ENCODE data around the gene LYL1. TPM values are rescaled to one million over a fixed set of nuclear protein-coding genes. Genes with fewer than 3 reads are reported as not detected.

LYL1 gene
- total and polyA plus RNA-seq, 2 of the 13 experiments (the other 11 are each of a cell fraction or from before 2014, with no cell fraction given), result 0.75 to 0.92 TPM

DNA sequence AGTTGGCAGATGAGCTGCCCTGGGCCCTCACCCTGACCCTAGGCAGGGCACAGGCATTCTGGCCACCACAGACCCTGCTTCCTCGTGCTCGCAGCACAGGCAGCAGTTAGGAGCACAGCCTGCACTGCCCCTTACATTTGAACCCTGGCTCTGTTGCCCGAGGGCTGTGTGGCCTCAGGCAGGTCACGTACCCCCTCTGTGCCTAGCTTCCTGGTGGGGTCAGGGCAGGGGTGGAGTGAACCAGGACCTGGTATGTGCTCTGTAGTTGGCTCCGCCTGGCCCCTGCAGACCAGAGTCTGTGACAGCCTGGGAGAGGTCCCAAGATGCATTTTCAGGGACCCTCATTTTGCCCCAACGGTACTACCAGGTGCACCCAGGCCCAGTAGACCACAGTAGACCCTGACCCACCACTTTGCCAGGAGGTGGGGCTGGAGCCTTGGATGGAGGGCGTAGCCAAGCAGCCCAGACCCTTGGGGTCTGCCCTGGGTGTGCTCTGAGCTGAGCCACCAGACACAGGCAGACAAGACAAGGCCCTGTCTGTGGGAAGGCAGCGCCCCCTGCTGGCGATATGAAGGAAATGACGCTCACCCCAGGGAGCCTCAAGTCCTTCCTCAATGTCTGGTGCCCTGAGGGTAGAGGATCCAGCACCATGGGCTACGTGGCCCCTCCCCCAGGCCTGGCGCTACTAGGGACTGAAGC, 9.1 kb downstream of the LYL1 start (continued):
- peak; percentile 36; the same call in 1 of the 2 replicates for TF ChIP-seq ZFY (CRISPR knock-in tag; IDR thresholded peaks at IDR 0.05)
- peak; percentile 24; the same call in 1 of the 2 replicates for TF ChIP-seq HOXA3 (CRISPR knock-in tag; IDR thresholded peaks at IDR 0.05)
- TF ChIP-seq, protein P1, sequence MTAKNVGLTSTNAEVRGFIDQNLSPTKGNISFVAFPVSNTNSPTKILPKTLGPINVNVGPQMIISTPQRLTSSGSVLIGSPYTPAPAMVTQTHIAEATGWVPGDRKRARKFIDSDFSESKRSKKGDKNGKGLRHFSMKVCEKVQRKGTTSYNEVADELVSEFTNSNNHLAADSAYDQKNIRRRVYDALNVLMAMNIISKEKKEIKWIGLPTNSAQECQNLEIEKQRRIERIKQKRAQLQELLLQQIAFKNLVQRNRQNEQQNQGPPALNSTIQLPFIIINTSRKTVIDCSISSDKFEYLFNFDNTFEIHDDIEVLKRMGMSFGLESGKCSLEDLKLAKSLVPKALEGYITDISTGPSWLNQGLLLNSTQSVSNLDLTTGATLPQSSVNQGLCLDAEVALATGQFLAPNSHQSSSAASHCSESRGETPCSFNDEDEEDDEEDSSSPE (CRISPR knock-in tag; IDR thresholded peaks at IDR 0.05), result no peak
- TF ChIP-seq SRSF1 (optimal IDR thresholded peaks at IDR 0.05; ENCODE audit: low read depth, low read length), result no peak
- no peak for TF ChIP-seq ZNF256 (CRISPR knock-in tag; conservative IDR thresholded peaks at IDR 0.05)
- 0 out of 2 replicates have a peak, but pooled peaks have one; percentile 51 for TF ChIP-seq ZNF225 (CRISPR knock-in tag; IDR thresholded peaks at IDR 0.05)
- TF ChIP-seq, protein P2, sequence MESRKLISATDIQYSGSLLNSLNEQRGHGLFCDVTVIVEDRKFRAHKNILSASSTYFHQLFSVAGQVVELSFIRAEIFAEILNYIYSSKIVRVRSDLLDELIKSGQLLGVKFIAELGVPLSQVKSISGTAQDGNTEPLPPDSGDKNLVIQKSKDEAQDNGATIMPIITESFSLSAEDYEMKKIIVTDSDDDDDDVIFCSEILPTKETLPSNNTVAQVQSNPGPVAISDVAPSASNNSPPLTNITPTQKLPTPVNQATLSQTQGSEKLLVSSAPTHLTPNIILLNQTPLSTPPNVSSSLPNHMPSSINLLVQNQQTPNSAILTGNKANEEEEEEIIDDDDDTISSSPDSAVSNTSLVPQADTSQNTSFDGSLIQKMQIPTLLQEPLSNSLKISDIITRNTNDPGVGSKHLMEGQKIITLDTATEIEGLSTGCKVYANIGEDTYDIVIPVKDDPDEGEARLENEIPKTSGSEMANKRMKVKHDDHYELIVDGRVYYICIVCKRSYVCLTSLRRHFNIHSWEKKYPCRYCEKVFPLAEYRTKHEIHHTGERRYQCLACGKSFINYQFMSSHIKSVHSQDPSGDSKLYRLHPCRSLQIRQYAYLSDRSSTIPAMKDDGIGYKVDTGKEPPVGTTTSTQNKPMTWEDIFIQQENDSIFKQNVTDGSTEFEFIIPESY (CRISPR knock-in tag; IDR thresholded peaks at IDR 0.05), result peak; percentile 56; the same call in 1 of the 2 replicates
- TF ChIP-seq ZNF720 (CRISPR knock-in tag; IDR thresholded peaks at IDR 0.05), result no peak
- TF ChIP-seq ADNP (CRISPR knock-in tag; IDR thresholded peaks at IDR 0.05), result no peak
- no peak for TF ChIP-seq SPEN (CRISPR knock-in tag; IDR thresholded peaks at IDR 0.05; ENCODE audit: low read depth)
- TF ChIP-seq, protein P3, sequence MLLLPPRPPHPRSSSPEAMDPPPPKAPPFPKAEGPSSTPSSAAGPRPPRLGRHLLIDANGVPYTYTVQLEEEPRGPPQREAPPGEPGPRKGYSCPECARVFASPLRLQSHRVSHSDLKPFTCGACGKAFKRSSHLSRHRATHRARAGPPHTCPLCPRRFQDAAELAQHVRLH (CRISPR knock-in tag; IDR thresholded peaks at IDR 0.05; ENCODE audit: borderline replicate concordance, low read depth), result 0 out of 2 replicates have a peak, but pooled peaks have one; percentile 35
- no peak for TF ChIP-seq POLR2AphosphoS2 (IDR thresholded peaks at IDR 0.05; ENCODE audit: low read depth, low read length)
- TF ChIP-seq, protein P4, sequence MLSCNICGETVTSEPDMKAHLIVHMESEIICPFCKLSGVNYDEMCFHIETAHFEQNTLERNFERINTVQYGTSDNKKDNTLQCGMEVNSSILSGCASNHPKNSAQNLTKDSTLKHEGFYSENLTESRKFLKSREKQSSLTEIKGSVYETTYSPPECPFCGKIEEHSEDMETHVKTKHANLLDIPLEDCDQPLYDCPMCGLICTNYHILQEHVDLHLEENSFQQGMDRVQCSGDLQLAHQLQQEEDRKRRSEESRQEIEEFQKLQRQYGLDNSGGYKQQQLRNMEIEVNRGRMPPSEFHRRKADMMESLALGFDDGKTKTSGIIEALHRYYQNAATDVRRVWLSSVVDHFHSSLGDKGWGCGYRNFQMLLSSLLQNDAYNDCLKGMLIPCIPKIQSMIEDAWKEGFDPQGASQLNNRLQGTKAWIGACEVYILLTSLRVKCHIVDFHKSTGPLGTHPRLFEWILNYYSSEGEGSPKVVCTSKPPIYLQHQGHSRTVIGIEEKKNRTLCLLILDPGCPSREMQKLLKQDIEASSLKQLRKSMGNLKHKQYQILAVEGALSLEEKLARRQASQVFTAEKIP (CRISPR knock-in tag; IDR thresholded peaks at IDR 0.05; ENCODE audit: borderline replicate concordance), result no peak
- no peak for TF ChIP-seq NR1H2 (CRISPR knock-in tag; IDR thresholded peaks at IDR 0.05; ENCODE audit: borderline replicate concordance, low read depth)
- TF ChIP-seq CHD4 (IDR thresholded peaks at IDR 0.05; ENCODE audit: borderline replicate concordance, low read length), result no peak
- no peak for TF ChIP-seq ZNF484 (CRISPR knock-in tag; IDR thresholded peaks at IDR 0.05; ENCODE audit: borderline replicate concordance, low read depth)
- no peak for TF ChIP-seq HDAC2 (CRISPR knock-in tag; IDR thresholded peaks at IDR 0.05)
- TF ChIP-seq PLRG1 (conservative IDR thresholded peaks at IDR 0.05), result no peak
- TF ChIP-seq HNRNPL (IDR thresholded peaks at IDR 0.05; ENCODE audit: low read depth, low read length), result 0 out of 2 replicates have a peak, but pooled peaks have one; percentile 11
- TF ChIP-seq ZNF329 (CRISPR knock-in tag; IDR thresholded peaks at IDR 0.05; ENCODE audit: low read depth), result no peak
- TF ChIP-seq, protein P5, sequence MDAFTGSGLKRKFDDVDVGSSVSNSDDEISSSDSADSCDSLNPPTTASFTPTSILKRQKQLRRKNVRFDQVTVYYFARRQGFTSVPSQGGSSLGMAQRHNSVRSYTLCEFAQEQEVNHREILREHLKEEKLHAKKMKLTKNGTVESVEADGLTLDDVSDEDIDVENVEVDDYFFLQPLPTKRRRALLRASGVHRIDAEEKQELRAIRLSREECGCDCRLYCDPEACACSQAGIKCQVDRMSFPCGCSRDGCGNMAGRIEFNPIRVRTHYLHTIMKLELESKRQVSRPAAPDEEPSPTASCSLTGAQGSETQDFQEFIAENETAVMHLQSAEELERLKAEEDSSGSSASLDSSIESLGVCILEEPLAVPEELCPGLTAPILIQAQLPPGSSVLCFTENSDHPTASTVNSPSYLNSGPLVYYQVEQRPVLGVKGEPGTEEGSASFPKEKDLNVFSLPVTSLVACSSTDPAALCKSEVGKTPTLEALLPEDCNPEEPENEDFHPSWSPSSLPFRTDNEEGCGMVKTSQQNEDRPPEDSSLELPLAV (CRISPR knock-in tag; conservative IDR thresholded peaks at IDR 0.05; ENCODE audit: low read depth), result no peak
- no peak for TF ChIP-seq RBAK (CRISPR knock-in tag; IDR thresholded peaks at IDR 0.05)
- TF ChIP-seq ONECUT2 (CRISPR knock-in tag; IDR thresholded peaks at IDR 0.05), result no peak
- no peak for TF ChIP-seq BRD4 (CRISPR knock-in tag; IDR thresholded peaks at IDR 0.05)
- TF ChIP-seq SCMH1 (CRISPR knock-in tag; IDR thresholded peaks at IDR 0.05; ENCODE audit: borderline replicate concordance), result no peak
